Rectal smooth muscle tissue (tissue), 1 donor: ENCODE results near the gene SND1.
"Not testable (repeated sequence)": the region's sequence is repeated elsewhere in the genome, so short reads cannot be mapped to it uniquely, and the experiment has no call there.

Source experiments
- H3K27ac ChIP-seq: one replicate; pipeline ENCODE4 v1.7.0; 2013; ENCODE audit warnings: low read depth, low read length, inconsistent platforms
- H3K27me3 ChIP-seq: one replicate; pipeline ENCODE4 v1.7.0; 2013; ENCODE audit warnings: low read length; ENCODE audit not compliant: control insufficient read depth, insufficient read depth
- H3K36me3 ChIP-seq: one replicate; pipeline ENCODE4 v1.7.0; 2013; ENCODE audit warnings: low read length; ENCODE audit not compliant: control insufficient read depth, insufficient read depth
- H3K4me1 ChIP-seq: one replicate; pipeline ENCODE4 v1.7.0; 2013; ENCODE audit warnings: low read length; ENCODE audit not compliant: control insufficient read depth, insufficient read depth
- H3K4me3 ChIP-seq: one replicate; pipeline ENCODE4 v1.7.0; 2013; ENCODE audit warnings: low read length
- H3K9ac ChIP-seq: one replicate; pipeline ENCODE4 v1.7.0; 2013; ENCODE audit warnings: low read length

Gene SND1

GRCh38 chr7:127901895-127902703, 250.1 kb downstream of the SND1 start:
- Histone ChIP-seq H3K9ac (no peak overlapping the region), H3K36me3 (peaks cover 2% of the 10 kb centered on the region)

GRCh38 chr7:127902753-127903152, 250.8 kb downstream of the SND1 start:
- H3K27me3 ChIP-seq, H3K27ac ChIP-seq, H3K4me1 ChIP-seq, H3K9ac ChIP-seq, H3K36me3 ChIP-seq, H3K4me3 ChIP-seq: not testable (repeated sequence)

More at GRCh38 chr7:127901895-127902703, 250.1 kb downstream of the SND1 start:
- H3K4me1 ChIP-seq: peaks cover 8% of the 10 kb centered on the region
- no peaks in the 10 kb centered on the region for H3K27me3 ChIP-seq
- no peak overlapping the region for H3K27ac ChIP-seq
- H3K4me3 ChIP-seq: no peak overlapping the region

- H3K4me3 ChIP-seq: no peak overlapping the region
- peaks cover 2% of the 10 kb centered on the region for H3K36me3 ChIP-seq
- no peak overlapping the region for H3K27ac ChIP-seq
- H3K27me3 ChIP-seq: no peaks in the 10 kb centered on the region
- H3K9ac ChIP-seq: no peak overlapping the region
- peaks cover 8% of the 10 kb centered on the region for H3K4me1 ChIP-seq
These were observed 252.1 kb downstream of the SND1 start for GRCh38 chr7:127903892-127904669.

GRCh38 chr7:127904670-127904985, 252.6 kb downstream of the SND1 start:
- Histone ChIP-seq H3K36me3 (peaks cover 2% of the 10 kb centered on the region), H3K4me1 (peaks cover 8% of the 10 kb centered on the region), H3K27ac (no peak overlapping the region), H3K4me3 (no peak overlapping the region), H3K27me3 (no peaks in the 10 kb centered on the region), H3K9ac (no peak overlapping the region)

GRCh38 chr7:127905021-127905420, 253.0 kb downstream of the SND1 start:
- H3K4me3 ChIP-seq: no peak overlapping the region
- no peak overlapping the region for H3K9ac ChIP-seq
- H3K36me3 ChIP-seq: peaks cover 2% of the 10 kb centered on the region
- no peak overlapping the region for H3K27ac ChIP-seq
- H3K27me3 ChIP-seq: no peaks in the 10 kb centered on the region
- H3K4me1 ChIP-seq: peaks cover 8% of the 10 kb centered on the region

- Histone ChIP-seq H3K9ac (no peak overlapping the region), H3K4me1 (peaks cover 6% of the 10 kb centered on the region), H3K4me3 (no peak overlapping the region), H3K36me3 (peaks cover 2% of the 10 kb centered on the region), H3K27me3 (no peaks in the 10 kb centered on the region), H3K27ac (no peak overlapping the region)
These were observed 253.7 kb downstream of the SND1 start for GRCh38 chr7:127905491-127906330.

GRCh38 chr7:127907110-127908040, 255.4 kb downstream of the SND1 start:
- Histone ChIP-seq H3K27me3 (no peaks in the 10 kb centered on the region), H3K27ac (no peak overlapping the region), H3K36me3 (peaks cover 2% of the 10 kb centered on the region), H3K4me3 (no peak overlapping the region), H3K4me1 (peaks cover 2% of the 10 kb centered on the region), H3K9ac (no peak overlapping the region)

- Histone ChIP-seq H3K4me3 (no peak overlapping the region), H3K9ac (no peak overlapping the region), H3K36me3 (peaks cover 2% of the 10 kb centered on the region), H3K4me1 (peaks cover 2% of the 10 kb centered on the region), H3K27me3 (no peaks in the 10 kb centered on the region), H3K27ac (no peak overlapping the region)
These were observed 256.6 kb downstream of the SND1 start for GRCh38 chr7:127908430-127909258.

- Histone ChIP-seq H3K36me3 (peaks cover 2% of the 10 kb centered on the region), H3K27ac (no peak overlapping the region), H3K4me1 (peaks cover 2% of the 10 kb centered on the region), H3K9ac (no peak overlapping the region), H3K4me3 (no peak overlapping the region), H3K27me3 (no peaks in the 10 kb centered on the region)
These were observed 257.6 kb downstream of the SND1 start for GRCh38 chr7:127909424-127910152.

- Histone ChIP-seq H3K27ac (no peak overlapping the region), H3K4me3 (no peak overlapping the region), H3K9ac (no peak overlapping the region), H3K4me1 (no peaks in the 10 kb centered on the region), H3K27me3 (no peaks in the 10 kb centered on the region), H3K36me3 (no peaks in the 10 kb centered on the region)
These were observed 258.7 kb downstream of the SND1 start for GRCh38 chr7:127910670-127911069.
